ENCODE measurements around the gene TMEM9. TPM values are rescaled to one million over a fixed set of nuclear protein-coding genes. Genes with fewer than 3 reads are reported as not detected.

Gene TMEM9
- total RNA-seq, 2 experiments from 2014 or later = 15.7 to 16.5 TPM

GRCh38 chr1:201141418-201141817, 12.9 kb downstream of the TMEM9 start:
- intact Hi-C loops (cut with DNase I, micrococcal nuclease) = no loop called here
- no peaks in the 10 kb centered on the region for H3K4me1 ChIP-seq (ENCODE audit: insufficient read depth, low read length)
- H3K36me3 ChIP-seq (ENCODE audit: insufficient read depth, low read length) = peaks cover 59% of the 10 kb centered on the region
- H3K9me3 Mint-ChIP-seq = no peaks in the 10 kb centered on the region
- CTCF ChIA-PET = no interaction called here
- no peaks in the 10 kb centered on the region for H3K27me3 Mint-ChIP-seq
- no peaks in the 10 kb centered on the region for H3K27me3 ChIP-seq (ENCODE audit: control insufficient read depth in 1 of 2, insufficient read depth in 2 of 2, low read length in 2 of 2)
- no peak overlapping the region for H3K4me3 Mint-ChIP-seq
- H3K27ac ChIP-seq (ENCODE audit: low read depth in 1 of 2, low read length in 2 of 2) = no peak overlapping the region
- H3K9me3 ChIP-seq (ENCODE audit: control insufficient read depth in 1 of 2, insufficient read depth in 1 of 2, low read length in 2 of 2) = no peaks in the 10 kb centered on the region
- POLR2A ChIA-PET = interaction anchor here (0.6 kb wide), 1 partner anchor 1087 kb away, joined by 3 read pairs; no protein-coding TSS in a partner anchor
- DNase-seq (no peak), ATAC-seq (ENCODE audit: poor library complexity) (no peak)
- no peak overlapping the region for H3K4me3 ChIP-seq (ENCODE audit: low read length)
- H3K4me1 Mint-ChIP-seq (ENCODE audit: low read depth) = no peaks in the 10 kb centered on the region
- H3K27ac Mint-ChIP-seq = no peak overlapping the region
- H3K36me3 Mint-ChIP-seq (ENCODE audit: low read depth) = peaks cover 76% of the 10 kb centered on the region
- TF ChIP-seq CTCF (IDR thresholded peaks at IDR 0.05) = no peak

GRCh38 chr1:201140941-201141260, 13.4 kb downstream of the TMEM9 start:
- no peak for ATAC-seq (ENCODE audit: poor library complexity)
- no peak for DNase-seq

GRCh38 chr1:201140235-201140940, 13.9 kb downstream of the TMEM9 start:
- ATAC-seq (ENCODE audit: poor library complexity) (no peak), DNase-seq (no peak)
- Mint-ChIP-seq H3K27ac (no peak overlapping the region), H3K36me3 (ENCODE audit: low read depth) (peaks cover 70% of the 10 kb centered on the region), H3K4me1 (ENCODE audit: low read depth) (no peaks in the 10 kb centered on the region), H3K4me3 (no peak overlapping the region), H3K27me3 (no peaks in the 10 kb centered on the region), H3K9me3 (no peaks in the 10 kb centered on the region)
- intact Hi-C loops (cut with DNase I, micrococcal nuclease) = no loop called here
- ChIA-PET CTCF (no interaction called here), POLR2A (interaction anchor here (0.6 kb wide), 1 partner anchor 1086 kb away, joined by 3 read pairs; no protein-coding TSS in a partner anchor)
- no peak overlapping the region for H3K4me3 ChIP-seq (ENCODE audit: low read length)
- H3K27ac ChIP-seq (ENCODE audit: low read depth in 1 of 2, low read length in 2 of 2) = no peak overlapping the region
- no peaks in the 10 kb centered on the region for H3K9me3 ChIP-seq (ENCODE audit: control insufficient read depth in 1 of 2, insufficient read depth in 1 of 2, low read length in 2 of 2)
- no peaks in the 10 kb centered on the region for H3K27me3 ChIP-seq (ENCODE audit: control insufficient read depth in 1 of 2, insufficient read depth in 2 of 2, low read length in 2 of 2)
- no peaks in the 10 kb centered on the region for H3K4me1 ChIP-seq (ENCODE audit: insufficient read depth, low read length)
- TF ChIP-seq CTCF (IDR thresholded peaks at IDR 0.05) = no peak
- peaks cover 57% of the 10 kb centered on the region for H3K36me3 ChIP-seq (ENCODE audit: insufficient read depth, low read length)

More at GRCh38 chr1:201140941-201141260, 13.4 kb downstream of the TMEM9 start:
- no peaks in the 10 kb centered on the region for H3K27me3 Mint-ChIP-seq
- Histone ChIP-seq H3K36me3 (ENCODE audit: insufficient read depth, low read length) (peaks cover 57% of the 10 kb centered on the region), H3K9me3 (ENCODE audit: control insufficient read depth in 1 of 2, insufficient read depth in 1 of 2, low read length in 2 of 2) (no peaks in the 10 kb centered on the region), H3K4me3 (ENCODE audit: low read length) (no peak overlapping the region), H3K27me3 (ENCODE audit: control insufficient read depth in 1 of 2, insufficient read depth in 2 of 2, low read length in 2 of 2) (no peaks in the 10 kb centered on the region), H3K4me1 (ENCODE audit: insufficient read depth, low read length) (no peaks in the 10 kb centered on the region), H3K27ac (ENCODE audit: low read depth in 1 of 2, low read length in 2 of 2) (no peak overlapping the region)
- no peak overlapping the region for H3K27ac Mint-ChIP-seq
- no peaks in the 10 kb centered on the region for H3K4me1 Mint-ChIP-seq (ENCODE audit: low read depth)
- ChIA-PET POLR2A (interaction anchor here (0.6 kb wide), 1 partner anchor 1086 kb away, joined by 3 read pairs; no protein-coding TSS in a partner anchor), CTCF (no interaction called here)
- peaks cover 72% of the 10 kb centered on the region for H3K36me3 Mint-ChIP-seq (ENCODE audit: low read depth)
- no peaks in the 10 kb centered on the region for H3K9me3 Mint-ChIP-seq
- H3K4me3 Mint-ChIP-seq = no peak overlapping the region
- TF ChIP-seq CTCF (IDR thresholded peaks at IDR 0.05) = no peak
- intact Hi-C loops (cut with DNase I, micrococcal nuclease) = no loop called here

All from CD4-positive, alpha-beta T cell (primary cell).